Skeletal muscle cell (primary cell): ENCODE data around the gene TCEAL4.

Source experiments
- DNase-seq: peaks from one replicate; pipeline ENCODE4 v3.0.0-alpha.2; 2010; ENCODE audit warnings: low read depth
- H3K4me3 ChIP-seq: 2 replicates; pipeline ENCODE4 v1.5.1; 2011; ENCODE audit warnings: low read depth, mild to moderate bottlenecking, control low read depth, low read length, moderate library complexity

Gene TCEAL4

GRCh38 chrX:103635436-103635835, 50.1 kb downstream of the TCEAL4 start:
- DNase-seq, result no peak
- no peak overlapping the region for H3K4me3 ChIP-seq
